Epithelial cell of esophagus (primary cell): ENCODE data around the gene ZNF256.

ENCODE experiments used
- DNase-seq: peaks from one replicate; pipeline ENCODE4 v3.0.0; 2010; ENCODE audit warnings: low read depth
- H3K4me3 ChIP-seq: 2 replicates; pipeline ENCODE4 v1.5.1; 2011; ENCODE audit warnings: mild to moderate bottlenecking, low read length, control low read depth
- CTCF ChIP-seq: IDR thresholded peaks from 2 replicates; pipeline ENCODE4 v1.5.1; 2011; ENCODE audit warnings: low read depth, mild to moderate bottlenecking, low read length, control low read depth, inconsistent platforms; ENCODE audit not compliant: insufficient read depth; ENCODE audit errors: missing control alignments

The ZNF256 gene

DNA sequence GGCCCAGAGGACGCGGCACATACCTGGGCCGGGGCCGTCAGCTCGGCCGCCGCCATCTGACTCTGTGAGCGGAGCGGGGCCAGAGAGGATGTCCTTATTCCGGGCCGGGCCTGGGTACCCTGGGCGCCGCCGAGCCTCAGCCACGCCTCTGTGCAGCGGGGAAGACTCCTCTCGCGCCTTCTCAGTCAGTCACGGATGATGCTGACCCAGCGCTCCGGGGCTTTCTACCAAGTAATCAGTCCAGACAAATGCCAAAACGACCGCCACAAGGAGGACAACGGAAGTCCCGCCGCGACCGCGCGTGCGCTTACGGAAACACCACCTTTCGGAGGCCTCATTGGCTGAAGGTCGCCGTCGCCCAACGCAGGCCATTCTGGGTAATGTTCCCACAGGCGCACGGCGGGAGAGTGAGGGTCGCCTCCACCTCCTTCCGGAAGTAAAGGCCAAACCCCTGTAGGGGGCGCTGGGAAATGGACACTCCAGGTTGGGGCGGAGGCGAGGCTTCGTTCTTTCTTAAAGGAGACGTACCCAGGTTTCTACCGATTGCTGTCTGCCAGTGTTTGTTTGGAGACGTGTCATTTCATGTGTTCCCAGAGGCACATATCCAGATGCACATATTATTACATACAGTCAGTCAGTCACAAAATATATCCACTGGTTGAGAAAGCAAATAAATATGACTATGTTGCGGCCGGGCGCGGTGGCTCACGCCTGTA, at the start of gene ZNF256:
Gene ZNF256 (minus strand): TSS at position 288 of the 716 bp plus-strand sequence. CDS start 232 bp downstream, at position 56.
- peak within 1 kb of the TSS; percentile 92 for H3K4me3 ChIP-seq
- peak; percentile 51 for TF ChIP-seq CTCF
- peak; percentile 97 for DNase-seq

GRCh38 chr19:57992841-57993240, 45.3 kb upstream of the ZNF256 start:
- no peak for DNase-seq
- TF ChIP-seq CTCF, result no peak
- H3K4me3 ChIP-seq, result no peak overlapping the region

- DNase-seq, result no peak
- no peak overlapping the region for H3K4me3 ChIP-seq
- TF ChIP-seq CTCF, result no peak
Measured at GRCh38 chr19:57978586-57979289, 31.2 kb upstream of the ZNF256 start.

DNA sequence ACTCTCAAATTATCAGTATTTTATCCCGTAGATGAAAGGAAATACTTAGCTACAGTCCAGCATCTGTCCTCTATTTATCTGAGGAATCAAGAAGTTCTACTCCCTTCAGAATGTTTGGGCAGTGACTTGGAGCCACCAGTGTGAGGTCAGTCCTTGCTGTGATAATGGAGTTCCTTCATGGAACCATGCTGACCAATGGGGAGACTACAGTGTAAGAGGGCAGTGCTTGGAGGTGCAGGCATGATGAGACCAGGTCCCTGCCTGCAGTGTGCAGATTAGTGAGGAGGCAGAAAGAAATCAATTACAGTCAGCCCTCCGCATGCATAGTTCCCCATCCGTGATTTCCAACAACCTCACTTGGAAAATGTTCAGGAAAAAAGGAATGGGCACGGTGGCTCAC, 26.9 kb upstream of the ZNF256 start, which contains the start of gene C19orf18:
Gene C19orf18 (minus strand): TSS at position 101 of the 400 bp plus-strand sequence. CDS start 102 bp downstream, outside the sequence.
- no peak for TF ChIP-seq CTCF
- H3K4me3 ChIP-seq, result no peak within 1 kb of the TSS
- no peak for DNase-seq

DNA sequence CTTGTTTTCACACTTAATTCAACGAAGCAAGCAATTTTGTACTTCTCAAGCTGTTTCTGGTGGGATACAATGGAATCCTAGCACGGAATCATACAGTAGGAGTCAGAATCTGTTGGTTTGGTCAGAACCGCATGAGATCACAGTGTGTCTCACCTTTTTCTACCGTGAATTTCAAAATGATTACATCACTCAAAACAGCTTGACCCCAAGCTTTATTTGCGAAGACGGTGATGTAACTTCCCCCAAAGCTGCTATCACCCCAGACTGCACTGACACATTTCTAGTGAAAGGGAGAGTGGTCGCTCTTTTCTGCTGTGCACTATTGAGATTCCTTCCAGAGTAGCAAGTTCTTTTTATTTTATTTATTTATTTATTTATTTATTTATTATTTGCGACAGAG, 17.3 kb upstream of the ZNF256 start:
- no peak for TF ChIP-seq CTCF
- no peak for DNase-seq
- no peak overlapping the region for H3K4me3 ChIP-seq

GRCh38 chr19:57961785-57962184, 14.3 kb upstream of the ZNF256 start:
- TF ChIP-seq CTCF, result no peak

More at GRCh38 chr19:57961785-57962184, 14.3 kb upstream of the ZNF256 start:
- H3K4me3 ChIP-seq, result no peak overlapping the region
- no peak for DNase-seq
